PC-3 (cell line): ENCODE results near the gene TMEM62. TPM values are rescaled to one million over a fixed set of nuclear protein-coding genes. Genes with fewer than 3 reads are reported as not detected.

Source experiments
- ATAC-seq: fragments of 200-7000 bp; cut with Tn5 transposase; 2 replicates; pipeline ENCODE4 v1.9.1; 2020; ENCODE audit warnings: mild to moderate bottlenecking, moderate library complexity
- BruUV-seq: library from RNA; stranded (reverse); fragments of 400-500 nt; replicated peaks from 2 replicates; lab custom pipeline; 2021; lab: Mats Ljungman, UMichigan
- CTCF ChIA-PET: fragments of 300-600 bp; sonication (Branson Sonifier 250); formaldehyde crosslinking; loops from one replicate; lab custom pipeline; 2022; ENCODE audit warnings: antibody characterized with exemption; lab: Charles Lee
- POLR2A ChIA-PET: fragments of 300-600 bp; sonication (Branson Sonifier 250); formaldehyde crosslinking; loops from one replicate; lab custom pipeline; 2022; ENCODE audit warnings: antibody characterized with exemption; ENCODE audit not compliant: unreplicated experiment; lab: Charles Lee
- DNase-seq: peaks from one replicate; pipeline ENCODE4 v3.0.0-alpha.2; 2015
- H2AFZ ChIP-seq: fragments of 300-600 bp; sonication (generic); 2 replicates; pipeline ENCODE4 v1.6.0; 2016; ENCODE audit warnings: antibody characterized with exemption, low read length
- H3F3A ChIP-seq: fragments of 300-600 bp; sonication (generic); one replicate; pipeline ENCODE4 v1.6.0; 2017; ENCODE audit warnings: antibody characterized with exemption, low read length, control low read depth, mild to moderate bottlenecking; ENCODE audit not compliant: unreplicated experiment
- H3K27ac ChIP-seq: fragments of 300-600 bp; sonication (generic); 2 replicates; pipeline ENCODE4 v1.5.1; 2016; ENCODE audit warnings: mild to moderate bottlenecking, low read length
- H3K27me3 ChIP-seq: fragments of 300-600 bp; sonication (generic); 2 replicates; pipeline ENCODE4 v1.6.1; 2016; ENCODE audit warnings: low read length, mixed read lengths
- H3K36me3 ChIP-seq: fragments of 300-600 bp; sonication (generic); 2 replicates; pipeline ENCODE4 v1.6.1; 2016; ENCODE audit warnings: low read depth, mixed run types, low read length, mixed read lengths
- H3K4me1 ChIP-seq: fragments of 300-600 bp; sonication (generic); 2 replicates; pipeline ENCODE4 v1.5.1; 2016; ENCODE audit warnings: low read length; ENCODE audit not compliant: insufficient read depth
- H3K4me2 ChIP-seq: fragments of 300-600 bp; sonication (generic); 2 replicates; pipeline ENCODE4 v1.6.0; 2016; ENCODE audit warnings: low read length
- H3K4me3 ChIP-seq: fragments of 300-600 bp; sonication (generic); 2 replicates; pipeline ENCODE4 v1.5.1; 2016; ENCODE audit warnings: mild to moderate bottlenecking, low read length, mixed read lengths
- H3K79me2 ChIP-seq: fragments of 300-600 bp; sonication (generic); 2 replicates; pipeline ENCODE4 v1.6.1; 2017; ENCODE audit warnings: low read length, mixed read lengths
- H3K9ac ChIP-seq: fragments of 300-600 bp; sonication (generic); 2 replicates; pipeline ENCODE4 v1.6.0; 2016; ENCODE audit warnings: mild to moderate bottlenecking, low read length
- H3K9me2 ChIP-seq: fragments of 300-600 bp; sonication (generic); replicated peaks from 2 replicates; pipeline ENCODE4 v1.6.1; 2016; ENCODE audit warnings: mixed run types, low read length, mixed read lengths
- H3K9me3 ChIP-seq: fragments of 300-600 bp; sonication (generic); 2 replicates; pipeline ENCODE4 v1.6.1; 2016; ENCODE audit warnings: low read length, mixed read lengths
- H4K20me1 ChIP-seq: fragments of 300-600 bp; sonication (generic); 2 replicates; pipeline ENCODE4 v1.6.1; 2016; ENCODE audit warnings: low read length, mixed read lengths
- EZH2 ChIP-seq: fragments of 300-600 bp; sonication (generic); IDR thresholded peaks from one replicate; pipeline ENCODE4 v1.6.1; 2017; ENCODE audit warnings: antibody characterized with exemption, mild to moderate bottlenecking, low read length; ENCODE audit not compliant: unreplicated experiment
- EZH2phosphoT487 ChIP-seq: fragments of 300-600 bp; sonication (generic); IDR thresholded peaks from 2 replicates; pipeline ENCODE4 v1.6.1; 2018; ENCODE audit warnings: mild to moderate bottlenecking, antibody characterized with exemption, low read length, borderline replicate concordance
- intact Hi-C: fragments of 100-400 bp; cut with micrococcal nuclease; formaldehyde crosslinking; loops from 2 replicates; pipeline ENCODE4 v1.9.0; 2023
- total RNA-seq: library from RNA; depleted of rRNA; stranded (reverse); fragments of >200 nt; gene quantifications from 2 replicates; pipeline ENCODE4 v1.2.3, GENCODE V29; 2014; rRNA removed
- TF ChIP-seq, protein P1 (sequence below): fragments of 300-600 bp; sonication (generic); conservative IDR thresholded peaks from 2 replicates; pipeline ENCODE4 v1.5.1; 2017; ENCODE audit warnings: antibody characterized with exemption, low read depth, mild to moderate bottlenecking, low read length

The TMEM62 gene
- total RNA-seq, 1 experiment from 2014 or later, result 19.6 TPM

DNA sequence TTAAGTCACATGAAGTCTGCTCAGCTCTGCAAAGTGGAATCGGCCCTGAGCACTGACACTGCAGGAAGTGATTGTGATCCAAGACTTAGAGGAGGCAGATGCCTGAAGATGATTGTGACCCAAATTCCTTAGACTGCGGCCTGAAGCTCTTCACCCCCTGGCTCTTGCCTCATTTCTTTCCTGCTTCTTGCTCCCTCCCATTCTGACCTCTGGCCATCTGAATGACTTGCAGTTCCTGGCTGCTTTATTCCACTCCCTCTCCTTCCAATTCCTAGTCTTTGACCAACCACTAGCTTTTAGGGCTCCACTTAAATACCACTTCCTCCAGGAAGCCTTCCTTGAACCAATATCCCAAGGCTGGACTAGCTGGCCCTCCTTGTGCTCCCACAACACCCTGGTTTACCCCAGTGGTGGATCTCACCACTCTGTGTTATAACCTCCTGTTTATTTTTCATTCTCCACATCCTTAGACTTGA, 97.3 kb downstream of the TMEM62 start:
- Histone ChIP-seq H4K20me1 (no peaks in the 10 kb centered on the region), H3K9me3 (no peaks in the 10 kb centered on the region), H3K4me3 (no peak overlapping the region), H3K4me1 (no peaks in the 10 kb centered on the region), H3K27ac (no peak overlapping the region), H3K9me2 (no peaks in the 10 kb centered on the region), H3K9ac (no peak overlapping the region), H3F3A (no peaks in the 10 kb centered on the region), H3K36me3 (no peaks in the 10 kb centered on the region), H2AFZ (no peak overlapping the region), H3K4me2 (no peak overlapping the region), H3K79me2 (no peaks in the 10 kb centered on the region), H3K27me3 (peaks cover 6% of the 10 kb centered on the region; the same call in 1 of the 2 replicates)
- intact Hi-C loops, result no loop called here
- no peak for ATAC-seq
- ChIA-PET CTCF (interaction anchor here (0.7 to 1.1 kb wide), 2 partner anchors 55 to 86 kb away, joined by 3 to 4 read pairs; no protein-coding TSS in a partner anchor), POLR2A (interaction anchor here (0.5 kb wide), 1 partner anchor 469 kb away, joined by 4 read pairs; no protein-coding TSS in a partner anchor)
- no peak for DNase-seq
- BruUV-seq, result no TSS peak
- TF ChIP-seq EZH2phosphoT487 (no peak), EZH2 (no peak)
- TF ChIP-seq, protein P1, sequence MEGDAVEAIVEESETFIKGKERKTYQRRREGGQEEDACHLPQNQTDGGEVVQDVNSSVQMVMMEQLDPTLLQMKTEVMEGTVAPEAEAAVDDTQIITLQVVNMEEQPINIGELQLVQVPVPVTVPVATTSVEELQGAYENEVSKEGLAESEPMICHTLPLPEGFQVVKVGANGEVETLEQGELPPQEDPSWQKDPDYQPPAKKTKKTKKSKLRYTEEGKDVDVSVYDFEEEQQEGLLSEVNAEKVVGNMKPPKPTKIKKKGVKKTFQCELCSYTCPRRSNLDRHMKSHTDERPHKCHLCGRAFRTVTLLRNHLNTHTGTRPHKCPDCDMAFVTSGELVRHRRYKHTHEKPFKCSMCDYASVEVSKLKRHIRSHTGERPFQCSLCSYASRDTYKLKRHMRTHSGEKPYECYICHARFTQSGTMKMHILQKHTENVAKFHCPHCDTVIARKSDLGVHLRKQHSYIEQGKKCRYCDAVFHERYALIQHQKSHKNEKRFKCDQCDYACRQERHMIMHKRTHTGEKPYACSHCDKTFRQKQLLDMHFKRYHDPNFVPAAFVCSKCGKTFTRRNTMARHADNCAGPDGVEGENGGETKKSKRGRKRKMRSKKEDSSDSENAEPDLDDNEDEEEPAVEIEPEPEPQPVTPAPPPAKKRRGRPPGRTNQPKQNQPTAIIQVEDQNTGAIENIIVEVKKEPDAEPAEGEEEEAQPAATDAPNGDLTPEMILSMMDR, result no peak

DNA sequence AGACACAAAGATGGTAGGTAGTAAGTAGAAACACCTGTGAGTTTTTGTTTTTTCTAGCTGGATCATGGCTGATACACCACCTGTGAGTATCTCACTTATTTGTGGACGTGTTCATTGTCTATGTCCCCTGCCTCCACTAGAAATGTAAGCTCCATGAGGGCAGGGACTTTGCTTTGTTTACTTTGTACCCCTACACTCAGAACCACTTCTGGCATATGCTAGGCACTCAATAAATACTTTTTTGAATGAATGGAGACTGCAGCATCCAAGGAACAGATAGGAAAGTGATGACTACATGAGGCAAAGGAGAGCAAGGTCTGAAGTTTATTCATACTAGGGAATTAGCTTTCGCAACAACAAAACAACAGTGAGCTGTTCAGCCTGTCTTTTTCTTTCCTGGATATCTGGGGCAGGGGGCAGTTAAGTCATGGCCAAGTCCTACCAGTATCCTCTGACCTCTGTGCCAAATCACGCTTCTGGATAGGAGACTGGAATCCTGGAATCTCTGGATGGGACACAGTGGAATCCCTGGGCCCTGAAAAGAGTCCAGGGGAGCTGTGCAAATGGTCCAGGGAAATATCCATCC, 99.0 kb downstream of the TMEM62 start:
- ATAC-seq (no peak), DNase-seq (peak; percentile 22)
- no peak overlapping the region for H3K27ac ChIP-seq
- TF ChIP-seq EZH2phosphoT487 (no peak), EZH2 (no peak)
- TF ChIP-seq, protein P1, result no peak
- no peak overlapping the region for H3K4me3 ChIP-seq
- no peaks in the 10 kb centered on the region for H3K36me3 ChIP-seq
- H4K20me1 ChIP-seq, result no peaks in the 10 kb centered on the region
- ChIA-PET CTCF (no interaction called here), POLR2A (no interaction called here)
- no peaks in the 10 kb centered on the region for H3K4me1 ChIP-seq
- no peaks in the 10 kb centered on the region for H3K9me2 ChIP-seq
- no peak overlapping the region for H3K9ac ChIP-seq
- H3K4me2 ChIP-seq, result no peak overlapping the region
- no peaks in the 10 kb centered on the region for H3F3A ChIP-seq
- intact Hi-C loops, result no loop called here
- no peaks in the 10 kb centered on the region for H3K9me3 ChIP-seq
- no peaks in the 10 kb centered on the region for H3K79me2 ChIP-seq
- no peak overlapping the region for H2AFZ ChIP-seq
- BruUV-seq, result no TSS peak
- H3K27me3 ChIP-seq, result peaks cover 6% of the 10 kb centered on the region; the same call in 1 of the 2 replicates

Other genes starting within 250 kb of the TMEM62 start
- 3.5 and 6.0 TPM in 2 replicates for gene TTBK2, start 212.8 kb upstream of the TMEM62 start, total RNA-seq
- 18.3 and 22.6 TPM in 2 replicates for gene UBR1, start 27.5 kb upstream of the TMEM62 start, total RNA-seq
- 34.3 and 38.5 TPM in 2 replicates for gene CCNDBP1, start 51.8 kb downstream of the TMEM62 start, total RNA-seq
- not detected in 2 replicates for gene EPB42, start 87.4 kb downstream of the TMEM62 start, total RNA-seq
- not detected in 2 replicates for gene TGM5, start 133.3 kb downstream of the TMEM62 start, total RNA-seq
- gene TGM7, start 168.7 kb downstream of the TMEM62 start, total RNA-seq, result not detected in 2 replicates
- gene LCMT2, start 197.0 kb downstream of the TMEM62 start, total RNA-seq, result 6.7 and 7.4 TPM in 2 replicates
- gene ZSCAN29, start 237.5 kb downstream of the TMEM62 start, total RNA-seq, result 16.8 and 28.0 TPM in 2 replicates
- gene TUBGCP4, start 237.5 kb downstream of the TMEM62 start, total RNA-seq, result 29.7 and 40.6 TPM in 2 replicates